Breast epithelium (tissue), 3 donors: ENCODE results near the gene KCNJ6.

Experiments
- CTCF ChIP-seq, 3 donors: fragments of 450-650 bp; IDR thresholded peaks; one replicate each; pipeline ENCODE4 v1.5.1; 2016 to 2017; ENCODE audit warnings: antibody characterized with exemption in 3 of 3, mild to moderate bottlenecking in 3 of 3, moderate library complexity in 3 of 3
- POLR2A ChIP-seq: fragments of 450-650 bp; IDR thresholded peaks from one replicate; pipeline ENCODE4 v1.6.1; 2016; ENCODE audit warnings: antibody characterized with exemption, mild to moderate bottlenecking, moderate library complexity
- POLR2AphosphoS5 ChIP-seq, 3 donors: sonication (generic); formaldehyde crosslinking; IDR thresholded peaks; one replicate each; pipeline ENCODE4 v1.6.1; 2017; ENCODE audit warnings: antibody characterized with exemption in 3 of 3

GRCh38 chr21:37800456-37801061, 115.7 kb downstream of the KCNJ6 start:
- TF ChIP-seq CTCF (IDR thresholded peaks at IDR 0.05): no peak
- no peak for TF ChIP-seq POLR2AphosphoS5 (IDR thresholded peaks at IDR 0.05)
- no peak for TF ChIP-seq POLR2A
